A549 (cell line): ENCODE results near the gene DNAH8. TPM values are rescaled to one million over a fixed set of nuclear protein-coding genes. Genes with fewer than 3 reads are reported as not detected.

Experiments used
- ATAC-seq, 2 experiments: fragments of 200-7000 bp in 1 of 2; fragments of >200 bp in 1 of 2; cut with Nextera tagmentation in 1 of 2; cut with Tn5 transposase in 1 of 2; 3 replicates each; pipeline versions ENCODE4 v1.8.0 to v1.9.1; 2018 to 2020; ENCODE audit warnings: mild to moderate bottlenecking in 1 of 2, moderate library complexity in 1 of 2
- CTCF ChIA-PET: fragments of 300-600 bp; sonication (Branson Sonifier 250); formaldehyde crosslinking; extraction: SDS; loops from one replicate; lab custom pipeline; 2021; ENCODE audit warnings: antibody characterized with exemption, inconsistent platforms; lab: Yijun Ruan, JAX
- POLR2A ChIA-PET: fragments of 350-600 bp; formaldehyde crosslinking; extraction: SDS; loops from one replicate; lab custom pipeline; 2021; ENCODE audit warnings: antibody characterized with exemption, inconsistent platforms; lab: Yijun Ruan, JAX
- DNase-seq, 2 experiments: peaks; one replicate each; pipeline versions ENCODE4 v3.0.0 to v3.0.0-alpha.2; 2011 to 2016; ENCODE audit warnings: low read depth in 1 of 2, low spot score in 1 of 2
- FAIRE-seq: peaks from 2 replicates; lab custom pipeline; 2011; peaks lifted over from hg19 to GRCh38; lab: Jason Lieb, UNC
- H3K27ac ChIP-seq, 2 experiments: fragments of >200 bp; sonication (Bioruptor Twin); formaldehyde crosslinking; 3 replicates each; pipeline ENCODE4 v1.5.1; 2016 to 2017
- H3K4me1 ChIP-seq: fragments of >200 bp; sonication (Bioruptor Twin); formaldehyde crosslinking; 3 replicates; pipeline ENCODE4 v1.6.1; 2016
- H3K4me2 ChIP-seq: fragments of >200 bp; sonication (Bioruptor Twin); formaldehyde crosslinking; 3 replicates; pipeline ENCODE4 v1.6.1; 2016
- H3K4me3 ChIP-seq: fragments of >200 bp; sonication (Bioruptor Twin); formaldehyde crosslinking; 3 replicates; pipeline ENCODE4 v1.5.1; 2016
- H3K9me3 ChIP-seq: fragments of >200 bp; sonication (Bioruptor Twin); formaldehyde crosslinking; 3 replicates; pipeline ENCODE4 v1.6.1; 2016
- BHLHE40 ChIP-seq: IDR thresholded peaks from 2 replicates; pipeline ENCODE4 v1.6.1; 2012; ENCODE audit warnings: low read depth, low read length, inconsistent platforms
- CBX2 ChIP-seq: fragments of 200-600 bp; sonication (generic); IDR thresholded peaks from 2 replicates; pipeline ENCODE4 v1.6.1; 2016; ENCODE audit warnings: low read depth, mild to moderate bottlenecking, borderline replicate concordance
- CBX8 ChIP-seq: fragments of 200-600 bp; sonication (generic); IDR thresholded peaks from 2 replicates; pipeline ENCODE4 v1.6.1; 2016
- CEBPB ChIP-seq, 2 experiments: fragments of >200 bp in 1 of 2; sonication (Bioruptor Twin) in 1 of 2; formaldehyde crosslinking in 1 of 2; IDR thresholded peaks; 2 replicates each; pipeline ENCODE4 v1.6.1; 2012 to 2016
- CHD2 ChIP-seq: fragments of 150-350 bp; IDR thresholded peaks from 2 replicates; pipeline ENCODE4 v1.6.1; 2014; ENCODE audit warnings: low read length; ENCODE audit not compliant: partially characterized antibody
- ESRRA ChIP-seq: fragments of 150-350 bp; IDR thresholded peaks from 2 replicates; pipeline ENCODE4 v1.6.1; 2014; ENCODE audit warnings: mild to moderate bottlenecking, low read length, borderline replicate concordance
- GATA3 ChIP-seq: IDR thresholded peaks from 2 replicates; pipeline ENCODE4 v1.6.1; 2012; ENCODE audit warnings: borderline replicate concordance
- HDAC2 ChIP-seq: fragments of 200-600 bp; sonication (generic); IDR thresholded peaks from 2 replicates; pipeline ENCODE4 v1.6.1; 2016
- HOXA7 ChIP-seq: fragments of 250-450 bp; sonication (Bioruptor Pico); IDR thresholded peaks from 2 replicates; pipeline ENCODE4 v1.5.0; 2020; ENCODE audit warnings: mild to moderate bottlenecking, moderate library complexity
- HOXB5 ChIP-seq: fragments of 250-450 bp; sonication (Bioruptor Pico); IDR thresholded peaks from 2 replicates; pipeline ENCODE4 v1.5.0; 2020; ENCODE audit warnings: mild to moderate bottlenecking, moderate library complexity
- MAZ ChIP-seq: fragments of 150-350 bp; IDR thresholded peaks from 2 replicates; pipeline ENCODE4 v1.6.1; 2014; ENCODE audit warnings: antibody characterized with exemption, low read depth, low read length, borderline replicate concordance
- NPAS2 ChIP-seq: fragments of 250-450 bp; sonication (Bioruptor Pico); IDR thresholded peaks from 2 replicates; pipeline ENCODE4 v1.8.0; 2022; ENCODE audit warnings: mild to moderate bottlenecking, moderate library complexity, borderline replicate concordance
- PHF8 ChIP-seq: fragments of 200-600 bp; sonication (generic); IDR thresholded peaks from 2 replicates; pipeline ENCODE4 v1.6.1; 2016; ENCODE audit warnings: low read depth, mild to moderate bottlenecking, antibody characterized with exemption, moderate library complexity, borderline replicate concordance
- POLR2A ChIP-seq: IDR thresholded peaks from 2 replicates; pipeline ENCODE4 v1.6.1; 2012; ENCODE audit warnings: mild to moderate bottlenecking, low read length
- POLR2AphosphoS2 ChIP-seq: conservative IDR thresholded peaks from 2 replicates; pipeline ENCODE4 v1.6.1; 2012; ENCODE audit warnings: low read length, improper control_type of control experiment, inconsistent platforms
- SREBF2 ChIP-seq: fragments of 450-650 bp; IDR thresholded peaks from 2 replicates; pipeline ENCODE4 v1.6.1; 2014; ENCODE audit warnings: mild to moderate bottlenecking, moderate library complexity
- TP53 ChIP-seq: fragments of 250-450 bp; sonication (Bioruptor Pico); IDR thresholded peaks from 2 replicates; pipeline ENCODE4 v1.5.0; 2021; ENCODE audit warnings: mild to moderate bottlenecking, moderate library complexity
- ZFP36 ChIP-seq: fragments of 450-650 bp; IDR thresholded peaks from 2 replicates; pipeline ENCODE4 v1.6.1; 2014; ENCODE audit warnings: borderline replicate concordance; ENCODE audit not compliant: partially characterized antibody
- ZSCAN20 ChIP-seq: fragments of 250-450 bp; sonication (Bioruptor Pico); IDR thresholded peaks from 2 replicates; pipeline ENCODE4 v1.8.0; 2022; ENCODE audit warnings: mild to moderate bottlenecking, moderate library complexity
- WGBS: methylation state at CpG from one replicate; pipeline ENCODE4 v1.1.6; 2017; ENCODE audit errors: missing lambda C conversion rate; 5-methylcytosine and 5-hydroxymethylcytosine counted together
- polyA plus RNA-seq, 4 experiments: library from polyadenylated mRNA; depleted of rRNA in 3 of 4; stranded (reverse); fragments of >200 nt; fragmentation: RNase III in 1 of 4; extraction: RNeasy Plus Mini Kit Qiagen cat#74134 plus additional on column Dnase treatment in 1 of 4; gene quantifications; 2 replicates in 3 of 4; 3 replicates in 1 of 4; pipeline ENCODE4 v1.2.3, GENCODE V29; 2011 to 2017
- TF ChIP-seq, protein P1 (sequence below): IDR thresholded peaks from 2 replicates; pipeline ENCODE4 v1.6.1; 2012
- TF ChIP-seq, protein P2 (sequence below): fragments of 200-600 bp; sonication (generic); IDR thresholded peaks from 2 replicates; pipeline ENCODE4 v1.6.1; 2016; ENCODE audit warnings: antibody characterized with exemption, mild to moderate bottlenecking, moderate library complexity
- TF ChIP-seq, protein P3 (sequence below): fragments of 250-450 bp; sonication (Bioruptor Pico); IDR thresholded peaks from 2 replicates; pipeline ENCODE4 v1.5.0; 2020; ENCODE audit warnings: low read depth, mild to moderate bottlenecking, moderate library complexity
- TF ChIP-seq, protein P4 (sequence below): fragments of >200 bp; sonication (Bioruptor Twin); formaldehyde crosslinking; IDR thresholded peaks from 2 replicates; pipeline ENCODE4 v1.6.1; 2016

Gene DNAH8
- polyA plus RNA-seq, 2 of the 4 experiments (the other 2 are of a cell fraction) = not detected

DNA sequence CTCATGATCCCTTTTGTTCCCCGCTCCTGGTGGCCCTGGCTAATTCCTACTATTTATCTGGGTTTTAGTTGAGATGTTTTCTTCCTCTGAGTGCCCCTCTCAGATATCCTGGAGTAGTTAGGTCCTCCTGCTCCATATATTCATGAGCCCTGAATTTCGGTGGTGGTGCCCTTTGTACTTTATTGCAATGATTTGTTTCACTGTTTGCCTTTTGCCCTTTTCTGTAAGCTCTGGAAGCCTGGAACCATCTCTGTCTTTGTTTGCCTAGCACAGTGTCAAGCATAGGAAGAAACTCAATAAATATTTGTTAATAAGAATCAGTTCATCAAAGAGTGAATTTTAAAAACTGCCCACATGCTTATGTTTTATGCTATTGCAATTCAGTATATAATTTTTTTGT, 144.9 kb downstream of the DNAH8 start:
- no peak for DNase-seq
- 7% methylated on average over 2 of the region's 2 CpGs for WGBS
- no peak for FAIRE-seq
- H3K4me2 ChIP-seq = no peak overlapping the region
- no peak overlapping the region for H3K4me3 ChIP-seq
- no peak overlapping the region for H3K27ac ChIP-seq
- no peaks in the 10 kb centered on the region for H3K4me1 ChIP-seq
- no peak for ATAC-seq
- CTCF ChIA-PET = no interaction called here
- TF ChIP-seq MAZ (no peak), ESRRA (no peak), POLR2AphosphoS2 (no peak), NPAS2 (CRISPR knock-in tag) (no peak), POLR2A (no peak), TP53 (CRISPR knock-in tag) (no peak), HOXA7 (CRISPR knock-in tag) (no peak), ZSCAN20 (no peak), CBX2 (no peak), HOXB5 (CRISPR knock-in tag) (no peak), CEBPB (IDR thresholded peaks at IDR 0.05) (no peak)
- TF ChIP-seq, all 56 proteins: peak for 0
- H3K9me3 ChIP-seq = no peaks in the 10 kb centered on the region
- POLR2A ChIA-PET = no interaction called here

DNA sequence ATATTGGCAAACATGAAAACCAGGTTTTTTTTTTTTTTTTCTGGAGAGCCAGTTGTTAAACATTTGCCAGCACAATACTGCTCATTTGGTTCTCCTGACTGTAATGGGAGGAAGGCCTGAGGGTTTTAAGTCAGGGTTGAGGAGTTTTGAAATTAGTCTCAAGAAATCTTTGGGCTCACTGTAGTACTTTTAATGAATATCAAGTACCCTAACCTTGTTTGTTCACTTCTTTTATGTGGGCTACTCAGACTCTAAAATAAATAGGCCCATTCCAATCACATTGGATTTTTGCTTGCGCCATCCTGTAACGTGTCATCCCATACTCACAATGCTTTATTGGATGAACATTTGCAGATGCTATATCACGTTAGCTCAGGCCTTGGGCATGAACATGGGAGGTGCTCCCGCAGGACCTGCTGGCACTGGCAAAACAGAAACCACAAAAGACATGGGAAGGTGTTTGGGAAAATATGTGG, 146.9 kb downstream of the DNAH8 start:
- Histone ChIP-seq H3K4me2 (no peak overlapping the region), H3K27ac (no peak overlapping the region), H3K4me1 (no peaks in the 10 kb centered on the region), H3K4me3 (no peak overlapping the region), H3K9me3 (no peaks in the 10 kb centered on the region)
- FAIRE-seq = no peak
- no peak for DNase-seq
- no peak for TF ChIP-seq CBX8
- no peak for TF ChIP-seq SREBF2
- TF ChIP-seq, protein P1, sequence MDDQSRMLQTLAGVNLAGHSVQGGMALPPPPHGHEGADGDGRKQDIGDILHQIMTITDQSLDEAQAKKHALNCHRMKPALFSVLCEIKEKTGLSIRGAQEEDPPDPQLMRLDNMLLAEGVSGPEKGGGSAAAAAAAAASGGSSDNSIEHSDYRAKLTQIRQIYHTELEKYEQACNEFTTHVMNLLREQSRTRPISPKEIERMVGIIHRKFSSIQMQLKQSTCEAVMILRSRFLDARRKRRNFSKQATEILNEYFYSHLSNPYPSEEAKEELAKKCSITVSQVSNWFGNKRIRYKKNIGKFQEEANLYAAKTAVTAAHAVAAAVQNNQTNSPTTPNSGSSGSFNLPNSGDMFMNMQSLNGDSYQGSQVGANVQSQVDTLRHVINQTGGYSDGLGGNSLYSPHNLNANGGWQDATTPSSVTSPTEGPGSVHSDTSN = no peak
- TF ChIP-seq CHD2 = no peak
- TF ChIP-seq, protein P2, sequence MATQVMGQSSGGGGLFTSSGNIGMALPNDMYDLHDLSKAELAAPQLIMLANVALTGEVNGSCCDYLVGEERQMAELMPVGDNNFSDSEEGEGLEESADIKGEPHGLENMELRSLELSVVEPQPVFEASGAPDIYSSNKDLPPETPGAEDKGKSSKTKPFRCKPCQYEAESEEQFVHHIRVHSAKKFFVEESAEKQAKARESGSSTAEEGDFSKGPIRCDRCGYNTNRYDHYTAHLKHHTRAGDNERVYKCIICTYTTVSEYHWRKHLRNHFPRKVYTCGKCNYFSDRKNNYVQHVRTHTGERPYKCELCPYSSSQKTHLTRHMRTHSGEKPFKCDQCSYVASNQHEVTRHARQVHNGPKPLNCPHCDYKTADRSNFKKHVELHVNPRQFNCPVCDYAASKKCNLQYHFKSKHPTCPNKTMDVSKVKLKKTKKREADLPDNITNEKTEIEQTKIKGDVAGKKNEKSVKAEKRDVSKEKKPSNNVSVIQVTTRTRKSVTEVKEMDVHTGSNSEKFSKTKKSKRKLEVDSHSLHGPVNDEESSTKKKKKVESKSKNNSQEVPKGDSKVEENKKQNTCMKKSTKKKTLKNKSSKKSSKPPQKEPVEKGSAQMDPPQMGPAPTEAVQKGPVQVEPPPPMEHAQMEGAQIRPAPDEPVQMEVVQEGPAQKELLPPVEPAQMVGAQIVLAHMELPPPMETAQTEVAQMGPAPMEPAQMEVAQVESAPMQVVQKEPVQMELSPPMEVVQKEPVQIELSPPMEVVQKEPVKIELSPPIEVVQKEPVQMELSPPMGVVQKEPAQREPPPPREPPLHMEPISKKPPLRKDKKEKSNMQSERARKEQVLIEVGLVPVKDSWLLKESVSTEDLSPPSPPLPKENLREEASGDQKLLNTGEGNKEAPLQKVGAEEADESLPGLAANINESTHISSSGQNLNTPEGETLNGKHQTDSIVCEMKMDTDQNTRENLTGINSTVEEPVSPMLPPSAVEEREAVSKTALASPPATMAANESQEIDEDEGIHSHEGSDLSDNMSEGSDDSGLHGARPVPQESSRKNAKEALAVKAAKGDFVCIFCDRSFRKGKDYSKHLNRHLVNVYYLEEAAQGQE = no peak
- TF ChIP-seq CBX2 = no peak
- TF ChIP-seq GATA3 = no peak
- TF ChIP-seq, protein P3, sequence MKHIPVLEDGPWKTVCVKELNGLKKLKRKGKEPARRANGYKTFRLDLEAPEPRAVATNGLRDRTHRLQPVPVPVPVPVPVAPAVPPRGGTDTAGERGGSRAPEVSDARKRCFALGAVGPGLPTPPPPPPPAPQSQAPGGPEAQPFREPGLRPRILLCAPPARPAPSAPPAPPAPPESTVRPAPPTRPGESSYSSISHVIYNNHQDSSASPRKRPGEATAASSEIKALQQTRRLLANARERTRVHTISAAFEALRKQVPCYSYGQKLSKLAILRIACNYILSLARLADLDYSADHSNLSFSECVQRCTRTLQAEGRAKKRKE (CRISPR knock-in tag) = no peak
- TF ChIP-seq PHF8 = no peak
- TF ChIP-seq BHLHE40 = no peak
- no peak for TF ChIP-seq ZFP36
- TF ChIP-seq, protein P4, sequence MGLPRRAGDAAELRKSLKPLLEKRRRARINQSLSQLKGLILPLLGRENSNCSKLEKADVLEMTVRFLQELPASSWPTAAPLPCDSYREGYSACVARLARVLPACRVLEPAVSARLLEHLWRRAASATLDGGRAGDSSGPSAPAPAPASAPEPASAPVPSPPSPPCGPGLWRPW = no peak
- no peak for TF ChIP-seq HDAC2
- ChIA-PET CTCF (interaction anchor here (0.6 to 1.7 kb wide), 2 partner anchors 11 to 607 kb away, joined by 3 to 10 read pairs; no protein-coding TSS in a partner anchor), POLR2A (no interaction called here)
- no peak for ATAC-seq
- 43% methylated on average over 4 of the region's 4 CpGs for WGBS
